DND-41 (cell line): ENCODE results near the gene DNAJA2.

Experiments used
- CTCF ChIP-seq: IDR thresholded peaks from 2 replicates; pipeline ENCODE4 v1.5.1; 2012; ENCODE audit warnings: borderline replicate concordance, low read length, moderate library complexity, mild to moderate bottlenecking; ENCODE audit not compliant: poor library complexity, severe bottlenecking; ENCODE audit errors: extremely low read depth
- EZH2 ChIP-seq: IDR thresholded peaks from 3 replicates; pipeline ENCODE4 v1.6.1; 2012; ENCODE audit warnings: borderline replicate concordance, low read depth, mild to moderate bottlenecking, moderate library complexity, low read length, inconsistent platforms; ENCODE audit not compliant: severe bottlenecking

GRCh38 chr16:46976550-46976949 lies 3.1 kb upstream of the DNAJA2 start:
- TF ChIP-seq CTCF (no peak), EZH2 (no peak)
